Fibroblast of pulmonary artery (primary cell): ENCODE measurements around the gene TEAD1.

Experiments
- DNase-seq: peaks from one replicate; pipeline ENCODE4 v3.0.0-alpha.2; 2010; ENCODE audit warnings: low read depth
- H3K4me3 ChIP-seq: replicated peaks from 2 replicates; pipeline ENCODE4 v1.5.1; 2011; ENCODE audit warnings: low read depth, mild to moderate bottlenecking, control low read depth, low read length, moderate library complexity
- CTCF ChIP-seq: IDR thresholded peaks from 2 replicates; pipeline ENCODE4 v1.5.1; 2011; ENCODE audit warnings: mild to moderate bottlenecking, control low read depth, low read length, inconsistent platforms; ENCODE audit errors: missing control alignments

The TEAD1 gene

GRCh38 chr11:12882670-12883069, 208.4 kb downstream of the TEAD1 start:
- H3K4me3 ChIP-seq = no peak overlapping the region
- TF ChIP-seq CTCF = no peak
- DNase-seq = no peak

- DNase-seq = no peak
Measured at GRCh38 chr11:12884751-12885318, 210.6 kb downstream of the TEAD1 start.

GRCh38 chr11:12885717-12886239, 211.6 kb downstream of the TEAD1 start:
- H3K4me3 ChIP-seq = no peak overlapping the region
- TF ChIP-seq CTCF = no peak
- DNase-seq = no peak

More at GRCh38 chr11:12884751-12885318, 210.6 kb downstream of the TEAD1 start:
- TF ChIP-seq CTCF = no peak
- no peak overlapping the region for H3K4me3 ChIP-seq

- no peak overlapping the region for H3K4me3 ChIP-seq
- TF ChIP-seq CTCF = no peak
- no peak for DNase-seq
Measured at GRCh38 chr11:12886508-12886907, 212.3 kb downstream of the TEAD1 start.

GRCh38 chr11:12888525-12889158, 214.4 kb downstream of the TEAD1 start:
- DNase-seq = peak; percentile 96
- peak; percentile 80 for TF ChIP-seq CTCF
- no peak overlapping the region for H3K4me3 ChIP-seq

GRCh38 chr11:12889243-12889642, 215.0 kb downstream of the TEAD1 start:
- no peak for TF ChIP-seq CTCF
- no peak overlapping the region for H3K4me3 ChIP-seq
- DNase-seq = peak; percentile 82
